ENCODE data around the gene OR10G3. TPM values are rescaled to one million over a fixed set of nuclear protein-coding genes. Genes with fewer than 3 reads are reported as not detected.

Gene OR10G3
- total RNA-seq, 4 donors from 2014 or later: not detected

GRCh38 chr14:21539189-21539940 is 40.5 kb downstream of the OR10G3 start:
- no peaks in the 10 kb centered on the region for H3K4me1 ChIP-seq
- H3K9me3 ChIP-seq: no peaks in the 10 kb centered on the region
- no peak overlapping the region for H3K4me3 ChIP-seq
- DNase-seq: no peak
- no peaks in the 10 kb centered on the region for H3K36me3 ChIP-seq
- no peak for TF ChIP-seq CTCF (IDR thresholded peaks at IDR 0.05)
- no peak for TF ChIP-seq POLR2A (IDR thresholded peaks at IDR 0.05)
- no peaks in the 10 kb centered on the region for H3K27me3 ChIP-seq
- H3K27ac ChIP-seq: no peak overlapping the region

- DNase-seq: no peak
- no peaks in the 10 kb centered on the region for H3K27me3 ChIP-seq
- no peaks in the 10 kb centered on the region for H3K9me3 ChIP-seq
- peak overlapping the region in 1 of 4 donors; percentile 37 for H3K27ac ChIP-seq
- no peak for TF ChIP-seq CTCF (IDR thresholded peaks at IDR 0.05)
- TF ChIP-seq POLR2A (IDR thresholded peaks at IDR 0.05): no peak
- H3K36me3 ChIP-seq: no peaks in the 10 kb centered on the region
- peak overlapping the region in 2 of 4 donors; percentile 42 to 46 for H3K4me3 ChIP-seq
- H3K4me1 ChIP-seq: no peaks in the 10 kb centered on the region
These were observed 42.8 kb downstream of the OR10G3 start for GRCh38 chr14:21537090-21537424.

GRCh38 chr14:21536418-21537089 is 43.3 kb downstream of the OR10G3 start:
- Histone ChIP-seq H3K4me1 (no peaks in the 10 kb centered on the region), H3K27ac (peak overlapping the region in 1 of 4 donors; percentile 37), H3K27me3 (no peaks in the 10 kb centered on the region), H3K36me3 (no peaks in the 10 kb centered on the region), H3K4me3 (peak overlapping the region in 3 of 4 donors; percentile 12 to 46 (median 42)), H3K9me3 (no peaks in the 10 kb centered on the region)
- no peak for DNase-seq
- TF ChIP-seq POLR2A (IDR thresholded peaks at IDR 0.05): no peak
- no peak for TF ChIP-seq CTCF (IDR thresholded peaks at IDR 0.05)

GRCh38 chr14:21535545-21536417 is 44.1 kb downstream of the OR10G3 start:
- no peaks in the 10 kb centered on the region for H3K4me1 ChIP-seq
- H3K36me3 ChIP-seq: no peaks in the 10 kb centered on the region
- H3K27ac ChIP-seq: no peak overlapping the region
- H3K27me3 ChIP-seq: no peaks in the 10 kb centered on the region
- TF ChIP-seq POLR2A (IDR thresholded peaks at IDR 0.05): no peak
- no peak for TF ChIP-seq CTCF (IDR thresholded peaks at IDR 0.05)
- H3K4me3 ChIP-seq: peak overlapping the region in 1 of 4 donors; percentile 46
- H3K9me3 ChIP-seq: no peaks in the 10 kb centered on the region
- DNase-seq: no peak

- no peaks in the 10 kb centered on the region for H3K27me3 ChIP-seq
- H3K9me3 ChIP-seq: no peaks in the 10 kb centered on the region
- H3K4me3 ChIP-seq: no peak overlapping the region
- TF ChIP-seq CTCF (IDR thresholded peaks at IDR 0.05): no peak
- TF ChIP-seq POLR2A (IDR thresholded peaks at IDR 0.05): no peak
- no peak overlapping the region for H3K27ac ChIP-seq
- no peak for DNase-seq
- no peaks in the 10 kb centered on the region for H3K36me3 ChIP-seq
- H3K4me1 ChIP-seq: no peaks in the 10 kb centered on the region
These were observed 45.3 kb downstream of the OR10G3 start for GRCh38 chr14:21534576-21534975.

Measured in Peyer's patch (tissue), 4 donors.